ENCODE measurements around the gene TLR1. TPM values are rescaled to one million over a fixed set of nuclear protein-coding genes. Genes with fewer than 3 reads are reported as not detected.

Gene TLR1
- total RNA-seq, 1 experiment from 2014 or later, result not detected

GRCh38 chr4:38751341-38752010 lies 53.1 kb downstream of the TLR1 start:
- in situ Hi-C loops (cut with HindIII; ENCODE audit: low sequenced_read_pairs), result no loop called here
- peak; percentile 19 for DNase-seq (ENCODE audit: low spot score)

GRCh38 chr4:38749336-38749735 lies 55.3 kb downstream of the TLR1 start:
- no peak for DNase-seq (ENCODE audit: low spot score)
- in situ Hi-C loops (cut with HindIII; ENCODE audit: low sequenced_read_pairs), result no loop called here

- no peak for DNase-seq (ENCODE audit: low spot score)
- in situ Hi-C loops (cut with HindIII; ENCODE audit: low sequenced_read_pairs), result no loop called here
Observed at GRCh38 chr4:38747629-38748028, 57.0 kb downstream of the TLR1 start.

Other genes with a start within 250 kb of the TLR1 start
- 3.0 and 5.1 TPM in 2 replicates for gene KLF3, start 140.6 kb downstream of the TLR1 start, total RNA-seq (2014; rRNA removed; shearing (Covaris generic))
- gene TLR10, start 21.8 kb downstream of the TLR1 start, total RNA-seq (2014; rRNA removed; shearing (Covaris generic)), result not detected in 2 replicates
- 0.03 TPM in 1 of 2 replicates, not detected in the other for gene TLR6, start 52.0 kb upstream of the TLR1 start, total RNA-seq (2014; rRNA removed; shearing (Covaris generic))
- gene FAM114A1, start 63.0 kb upstream of the TLR1 start, total RNA-seq (2014; rRNA removed; shearing (Covaris generic)), result 8.7 and 9.2 TPM in 2 replicates
- gene TMEM156, start 227.6 kb upstream of the TLR1 start, total RNA-seq (2014; rRNA removed; shearing (Covaris generic)), result 0.07 TPM in 1 of 2 replicates, not detected in the other